NCI-H2171 (cell line): ENCODE results near the gene HEBP2.
"Not testable (repeated sequence)": the region's sequence is repeated elsewhere in the genome, so short reads cannot be mapped to it uniquely, and the experiment has no call there.

Experiments used
- DNase-seq: peaks from one replicate; lab custom pipeline; 2025; lab: John Stamatoyannopoulos, UW

Gene HEBP2

GRCh38 chr6:138424004-138424904, 20.2 kb downstream of the HEBP2 start:
- no peak for DNase-seq

GRCh38 chr6:138425256-138425655, 21.2 kb downstream of the HEBP2 start:
- not testable (repeated sequence) for DNase-seq

- no peak for DNase-seq
These were observed 22.6 kb downstream of the HEBP2 start for GRCh38 chr6:138426500-138427123.

- DNase-seq, result no peak
These were observed 23.7 kb downstream of the HEBP2 start for GRCh38 chr6:138427701-138428100.

- DNase-seq, result peak; percentile 42
These were observed 25.0 kb downstream of the HEBP2 start for GRCh38 chr6:138428944-138429598.

GRCh38 chr6:138429761-138430160, 25.7 kb downstream of the HEBP2 start:
- DNase-seq, result no peak

GRCh38 chr6:138430361-138431145, 26.5 kb downstream of the HEBP2 start:
- DNase-seq, result peak; percentile 21

GRCh38 chr6:138431256-138432062, 27.4 kb downstream of the HEBP2 start:
- no peak for DNase-seq

GRCh38 chr6:138432063-138432356, 28.0 kb downstream of the HEBP2 start:
- no peak for DNase-seq

GRCh38 chr6:138434096-138434495, 30.1 kb downstream of the HEBP2 start:
- no peak for DNase-seq

GRCh38 chr6:138434925-138435324, 30.9 kb downstream of the HEBP2 start:
- no peak for DNase-seq

GRCh38 chr6:138439546-138439945, 35.5 kb downstream of the HEBP2 start:
- DNase-seq, result no peak

- DNase-seq, result peak; percentile 28
These were observed 36.3 kb downstream of the HEBP2 start for GRCh38 chr6:138440296-138440695.

GRCh38 chr6:138440758-138441357, 36.8 kb downstream of the HEBP2 start:
- DNase-seq, result no peak

GRCh38 chr6:138441965-138442364, 37.9 kb downstream of the HEBP2 start:
- no peak for DNase-seq

GRCh38 chr6:138442663-138443062, 38.6 kb downstream of the HEBP2 start:
- DNase-seq, result no peak

GRCh38 chr6:138443979-138444378, 40.0 kb downstream of the HEBP2 start:
- no peak for DNase-seq

- no peak for DNase-seq
These were observed 42.8 kb downstream of the HEBP2 start for GRCh38 chr6:138446821-138447220.

GRCh38 chr6:138450445-138450844, 46.4 kb downstream of the HEBP2 start:
- DNase-seq, result no peak

GRCh38 chr6:138451043-138451442, 47.0 kb downstream of the HEBP2 start:
- no peak for DNase-seq
